ENCODE results near the gene NFIA. TPM values are rescaled to one million over a fixed set of nuclear protein-coding genes. Genes with fewer than 3 reads are reported as not detected.
A peak's percentile ranks its signal among the peaks of the same experiment; 100 is the strongest.

NFIA gene
- total RNA-seq, 1 donor from 2014 or later: 31.3 TPM

DNA sequence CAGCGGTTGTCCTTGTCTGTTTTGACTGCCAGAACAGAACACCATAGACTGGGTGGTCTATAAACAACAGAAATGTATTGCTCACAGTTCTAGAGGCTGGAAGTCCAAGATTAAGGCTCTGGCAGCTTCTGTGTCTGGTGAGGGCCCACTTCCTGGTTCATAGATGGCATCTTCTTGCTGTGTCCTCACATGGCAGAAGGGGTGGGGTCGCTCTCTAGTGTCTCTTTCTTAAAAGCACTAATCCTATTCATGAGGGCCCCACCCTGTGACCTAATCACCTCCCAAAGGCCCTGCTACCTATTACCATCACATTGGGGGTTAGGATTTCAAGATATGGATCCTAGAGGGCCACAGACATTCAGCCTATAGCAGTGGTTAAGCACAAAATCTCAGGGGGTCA, 304.4 kb downstream of the NFIA start:
- Histone ChIP-seq H3K27ac (ENCODE audit: low read depth, low read length) (no peak overlapping the region), H3K4me3 (ENCODE audit: low read length in 3 of 3) (no peak overlapping the region), H3K9ac (ENCODE audit: low read depth in 1 of 3, low read length in 3 of 3) (no peak overlapping the region), H3K4me1 (ENCODE audit: control insufficient read depth in 3 of 3, insufficient read depth in 3 of 3, low read length in 3 of 3) (no peaks in the 10 kb centered on the region), H3K9me3 (ENCODE audit: control insufficient read depth in 3 of 3, low read length in 3 of 3) (peaks cover 0 to 5% (median 4%) of the 10 kb centered on the region in 3 donors), H3K36me3 (ENCODE audit: control insufficient read depth in 3 of 3, insufficient read depth in 3 of 3, low read length in 3 of 3) (peaks cover 9 to 14% (median 10%) of the 10 kb centered on the region in 3 donors), H3K27me3 (ENCODE audit: control insufficient read depth in 3 of 3, insufficient read depth in 3 of 3, low read length in 3 of 3) (no peaks in the 10 kb centered on the region)

DNA sequence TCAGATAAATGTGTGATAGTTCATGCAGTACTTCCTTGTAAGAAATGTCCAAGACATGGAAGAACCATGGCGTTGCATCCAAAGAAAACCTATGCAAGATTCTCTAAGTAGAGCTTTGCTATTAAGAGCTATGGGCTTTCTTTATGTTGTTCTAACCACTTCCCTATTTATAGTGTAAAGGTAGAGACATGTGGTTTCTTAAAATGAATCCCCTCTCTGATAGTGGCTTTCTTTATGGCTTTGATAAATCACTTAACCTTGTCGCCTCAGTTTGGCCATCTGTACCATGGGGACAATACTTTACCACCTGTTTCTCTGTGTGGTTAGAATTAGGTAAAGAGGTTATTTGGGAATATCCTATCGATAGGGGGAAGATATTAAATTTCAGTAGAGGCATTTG, 305.5 kb downstream of the NFIA start:
- H3K9ac ChIP-seq (ENCODE audit: low read depth in 1 of 3, low read length in 3 of 3): no peak overlapping the region
- H3K36me3 ChIP-seq (ENCODE audit: control insufficient read depth in 3 of 3, insufficient read depth in 3 of 3, low read length in 3 of 3): peaks cover 9 to 14% (median 10%) of the 10 kb centered on the region in 3 donors
- H3K27ac ChIP-seq (ENCODE audit: low read depth, low read length): no peak overlapping the region
- no peaks in the 10 kb centered on the region for H3K27me3 ChIP-seq (ENCODE audit: control insufficient read depth in 3 of 3, insufficient read depth in 3 of 3, low read length in 3 of 3)
- peaks cover 2 to 5% (median 5%) of the 10 kb centered on the region in 3 donors for H3K4me1 ChIP-seq (ENCODE audit: control insufficient read depth in 3 of 3, insufficient read depth in 3 of 3, low read length in 3 of 3)
- peaks cover 0 to 5% (median 4%) of the 10 kb centered on the region in 3 donors for H3K9me3 ChIP-seq (ENCODE audit: control insufficient read depth in 3 of 3, low read length in 3 of 3)
- no peak overlapping the region for H3K4me3 ChIP-seq (ENCODE audit: low read length in 3 of 3)

DNA sequence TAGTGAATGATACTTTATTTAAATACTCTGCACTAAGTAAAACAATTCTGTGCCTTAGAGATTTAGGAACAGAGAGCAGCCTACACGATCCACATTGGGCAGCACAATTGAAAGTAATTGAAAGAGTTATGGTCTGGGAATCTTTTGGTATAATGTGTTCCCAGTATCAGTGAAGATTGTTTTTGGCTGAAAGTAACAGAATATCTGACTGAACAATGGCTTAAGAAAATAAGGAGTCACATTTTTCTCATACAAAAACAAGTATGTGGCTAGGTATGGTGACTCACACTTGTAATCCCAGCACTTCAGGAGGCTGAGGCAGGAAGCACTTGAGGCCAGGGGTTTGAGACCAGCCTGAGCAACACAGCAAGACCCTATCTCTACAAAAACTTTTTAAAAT, 306.2 kb downstream of the NFIA start:
- Histone ChIP-seq H3K36me3 (ENCODE audit: control insufficient read depth in 3 of 3, insufficient read depth in 3 of 3, low read length in 3 of 3) (peaks cover 6 to 9% (median 8%) of the 10 kb centered on the region in 3 donors), H3K9ac (ENCODE audit: low read depth in 1 of 3, low read length in 3 of 3) (no peak overlapping the region), H3K27ac (ENCODE audit: low read depth, low read length) (no peak overlapping the region), H3K27me3 (ENCODE audit: control insufficient read depth in 3 of 3, insufficient read depth in 3 of 3, low read length in 3 of 3) (no peaks in the 10 kb centered on the region), H3K4me1 (ENCODE audit: control insufficient read depth in 3 of 3, insufficient read depth in 3 of 3, low read length in 3 of 3) (peaks cover 4 to 10% (median 10%) of the 10 kb centered on the region in 3 donors), H3K9me3 (ENCODE audit: control insufficient read depth in 3 of 3, low read length in 3 of 3) (peaks cover 0 to 5% (median 4%) of the 10 kb centered on the region in 3 donors), H3K4me3 (ENCODE audit: low read length in 3 of 3) (no peak overlapping the region)

- Histone ChIP-seq H3K27me3 (ENCODE audit: control insufficient read depth in 3 of 3, insufficient read depth in 3 of 3, low read length in 3 of 3) (no peaks in the 10 kb centered on the region), H3K4me3 (ENCODE audit: low read length in 3 of 3) (no peak overlapping the region), H3K9ac (ENCODE audit: low read depth in 1 of 3, low read length in 3 of 3) (no peak overlapping the region), H3K4me1 (ENCODE audit: control insufficient read depth in 3 of 3, insufficient read depth in 3 of 3, low read length in 3 of 3) (peaks cover 4 to 11% (median 10%) of the 10 kb centered on the region in 3 donors), H3K9me3 (ENCODE audit: control insufficient read depth in 3 of 3, low read length in 3 of 3) (peaks cover 0 to 5% (median 4%) of the 10 kb centered on the region in 3 donors), H3K36me3 (ENCODE audit: control insufficient read depth in 3 of 3, insufficient read depth in 3 of 3, low read length in 3 of 3) (peaks cover 6 to 7% (median 6%) of the 10 kb centered on the region in 3 donors), H3K27ac (ENCODE audit: low read depth, low read length) (no peak overlapping the region)
Measured at GRCh38 chr1:61389194-61389925, 307.0 kb downstream of the NFIA start.

GRCh38 chr1:61389926-61390845, 307.8 kb downstream of the NFIA start:
- no peaks in the 10 kb centered on the region for H3K27me3 ChIP-seq (ENCODE audit: control insufficient read depth in 3 of 3, insufficient read depth in 3 of 3, low read length in 3 of 3)
- no peak overlapping the region for H3K9ac ChIP-seq (ENCODE audit: low read depth in 1 of 3, low read length in 3 of 3)
- no peak overlapping the region for H3K27ac ChIP-seq (ENCODE audit: low read depth, low read length)
- H3K4me3 ChIP-seq (ENCODE audit: low read length in 3 of 3): no peak overlapping the region
- peaks cover 6 to 7% (median 6%) of the 10 kb centered on the region in 3 donors for H3K36me3 ChIP-seq (ENCODE audit: control insufficient read depth in 3 of 3, insufficient read depth in 3 of 3, low read length in 3 of 3)
- peaks cover 4 to 14% (median 10%) of the 10 kb centered on the region in 3 donors for H3K4me1 ChIP-seq (ENCODE audit: control insufficient read depth in 3 of 3, insufficient read depth in 3 of 3, low read length in 3 of 3)
- H3K9me3 ChIP-seq (ENCODE audit: control insufficient read depth in 3 of 3, low read length in 3 of 3): peaks cover 0 to 5% (median 4%) of the 10 kb centered on the region in 3 donors

GRCh38 chr1:61391730-61392129, 309.4 kb downstream of the NFIA start:
- Histone ChIP-seq H3K9ac (ENCODE audit: low read depth in 1 of 3, low read length in 3 of 3) (peak overlapping the region in 1 of 3 donors; percentile 23), H3K27ac (ENCODE audit: low read depth, low read length) (no peak overlapping the region), H3K27me3 (ENCODE audit: control insufficient read depth in 3 of 3, insufficient read depth in 3 of 3, low read length in 3 of 3) (no peaks in the 10 kb centered on the region), H3K4me3 (ENCODE audit: low read length in 3 of 3) (no peak overlapping the region), H3K4me1 (ENCODE audit: control insufficient read depth in 3 of 3, insufficient read depth in 3 of 3, low read length in 3 of 3) (peaks cover 4 to 14% (median 10%) of the 10 kb centered on the region in 3 donors), H3K36me3 (ENCODE audit: control insufficient read depth in 3 of 3, insufficient read depth in 3 of 3, low read length in 3 of 3) (peaks cover 6 to 7% (median 6%) of the 10 kb centered on the region in 3 donors), H3K9me3 (ENCODE audit: control insufficient read depth in 3 of 3, low read length in 3 of 3) (peaks cover 0 to 5% (median 4%) of the 10 kb centered on the region in 3 donors)

DNA sequence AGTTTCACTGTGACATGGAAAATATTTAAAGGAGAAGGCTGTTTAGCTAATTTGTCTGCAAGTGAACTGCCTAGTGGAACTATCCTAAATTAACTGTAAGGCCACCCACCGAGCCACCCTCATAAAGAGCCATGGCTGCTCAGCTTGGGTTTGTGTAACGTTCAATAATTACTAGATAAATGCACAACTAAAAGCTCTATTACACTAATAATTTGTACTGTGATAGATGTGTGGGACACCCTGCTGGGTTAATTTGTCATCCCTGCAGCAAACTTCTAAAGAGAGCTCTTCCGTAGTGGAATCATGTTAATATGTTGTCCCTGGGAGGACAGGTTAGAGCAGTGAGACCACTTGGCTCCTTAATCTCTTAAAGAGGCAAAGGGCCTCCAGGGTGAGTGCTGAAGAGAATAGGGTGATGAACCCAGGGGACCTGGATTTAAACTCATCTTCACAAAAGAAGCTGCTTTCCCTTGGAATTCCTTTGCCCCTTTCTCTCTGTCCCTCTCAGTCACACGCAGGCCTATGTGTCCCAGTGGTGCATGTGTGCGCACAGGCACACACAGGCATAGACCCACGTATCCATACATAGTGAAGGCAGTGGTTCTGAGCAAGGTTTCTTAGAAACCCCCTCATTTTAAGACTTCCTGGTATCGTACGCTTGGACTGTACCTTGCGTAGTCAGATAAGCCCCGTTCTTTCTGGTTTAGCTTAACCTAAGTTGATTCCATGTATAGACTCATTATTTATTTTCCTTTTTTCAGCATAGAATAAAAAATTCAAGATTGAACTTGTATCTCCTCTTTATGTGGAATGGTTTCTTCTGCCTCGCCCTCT, 310.3 kb downstream of the NFIA start:
- Histone ChIP-seq H3K9ac (ENCODE audit: low read depth in 1 of 3, low read length in 3 of 3) (no peak overlapping the region), H3K4me3 (ENCODE audit: low read length in 3 of 3) (no peak overlapping the region), H3K27ac (ENCODE audit: low read depth, low read length) (peak overlapping the region; percentile 22), H3K9me3 (ENCODE audit: control insufficient read depth in 3 of 3, low read length in 3 of 3) (peaks cover 0 to 5% (median 4%) of the 10 kb centered on the region in 3 donors), H3K27me3 (ENCODE audit: control insufficient read depth in 3 of 3, insufficient read depth in 3 of 3, low read length in 3 of 3) (no peaks in the 10 kb centered on the region), H3K36me3 (ENCODE audit: control insufficient read depth in 3 of 3, insufficient read depth in 3 of 3, low read length in 3 of 3) (peaks cover 3 to 7% (median 6%) of the 10 kb centered on the region in 3 donors), H3K4me1 (ENCODE audit: control insufficient read depth in 3 of 3, insufficient read depth in 3 of 3, low read length in 3 of 3) (peaks cover 4 to 14% (median 14%) of the 10 kb centered on the region in 3 donors)

GRCh38 chr1:61393575-61393974, 311.2 kb downstream of the NFIA start:
- Histone ChIP-seq H3K9ac (ENCODE audit: low read depth in 1 of 3, low read length in 3 of 3) (no peak overlapping the region), H3K9me3 (ENCODE audit: control insufficient read depth in 3 of 3, low read length in 3 of 3) (peaks cover 0 to 5% (median 4%) of the 10 kb centered on the region in 3 donors), H3K27ac (ENCODE audit: low read depth, low read length) (peak overlapping the region; percentile 22), H3K27me3 (ENCODE audit: control insufficient read depth in 3 of 3, insufficient read depth in 3 of 3, low read length in 3 of 3) (no peaks in the 10 kb centered on the region), H3K4me1 (ENCODE audit: control insufficient read depth in 3 of 3, insufficient read depth in 3 of 3, low read length in 3 of 3) (peaks cover 7 to 22% (median 16%) of the 10 kb centered on the region in 3 donors), H3K4me3 (ENCODE audit: low read length in 3 of 3) (no peak overlapping the region), H3K36me3 (ENCODE audit: control insufficient read depth in 3 of 3, insufficient read depth in 3 of 3, low read length in 3 of 3) (peaks cover 3 to 6% (median 5%) of the 10 kb centered on the region in 3 donors)

DNA sequence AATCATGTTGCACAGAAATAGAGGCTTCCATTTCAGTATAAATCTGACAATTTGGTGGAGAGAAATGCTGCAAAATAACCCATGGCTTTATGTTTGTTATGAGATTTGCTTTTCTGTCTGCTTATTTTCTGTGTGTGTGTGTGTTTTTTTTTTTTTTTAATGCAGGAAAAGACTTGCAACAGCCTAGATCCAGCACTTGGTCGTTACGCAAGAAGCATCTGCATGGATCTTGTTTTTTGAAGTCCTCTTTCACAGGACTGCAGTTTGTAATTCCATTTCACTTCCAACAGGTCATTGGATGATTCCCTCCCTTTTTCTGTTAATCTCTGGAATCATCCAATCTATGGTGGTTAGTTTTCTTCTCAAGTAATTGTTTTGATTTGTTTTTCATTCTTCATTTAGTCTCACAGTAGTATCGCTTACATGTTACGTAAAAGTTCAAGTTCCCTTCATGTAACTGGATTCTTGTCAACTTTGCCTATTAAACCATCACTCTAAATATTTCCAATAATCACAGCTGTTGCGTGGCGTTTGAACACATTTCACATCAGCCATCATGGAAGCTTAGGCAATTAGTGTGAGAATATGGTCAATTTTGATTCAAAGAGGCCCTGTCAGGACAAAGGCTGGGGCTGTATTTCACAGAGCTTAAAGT, 312.9 kb downstream of the NFIA start:
- Histone ChIP-seq H3K9ac (ENCODE audit: low read depth in 1 of 3, low read length in 3 of 3) (no peak overlapping the region), H3K27me3 (ENCODE audit: control insufficient read depth in 3 of 3, insufficient read depth in 3 of 3, low read length in 3 of 3) (no peaks in the 10 kb centered on the region), H3K27ac (ENCODE audit: low read depth, low read length) (peak overlapping the region; percentile 37), H3K4me1 (ENCODE audit: control insufficient read depth in 3 of 3, insufficient read depth in 3 of 3, low read length in 3 of 3) (peaks cover 17 to 39% (median 29%) of the 10 kb centered on the region in 3 donors), H3K4me3 (ENCODE audit: low read length in 3 of 3) (no peak overlapping the region), H3K36me3 (ENCODE audit: control insufficient read depth in 3 of 3, insufficient read depth in 3 of 3, low read length in 3 of 3) (no peaks in the 10 kb centered on the region), H3K9me3 (ENCODE audit: control insufficient read depth in 3 of 3, low read length in 3 of 3) (no peaks in the 10 kb centered on the region)

Data from skeletal muscle tissue (tissue), 4 donors.